ENCODE results near the gene TRIM17. TPM values are rescaled to one million over a fixed set of nuclear protein-coding genes. Genes with fewer than 3 reads are reported as not detected.
A peak's percentile ranks its signal among the peaks of the same experiment; 100 is the strongest.

TRIM17 gene
- total and polyA plus RNA-seq, 12 donors = 0.17 to 7.4 (median 0.96) TPM; not detected in 3

DNA sequence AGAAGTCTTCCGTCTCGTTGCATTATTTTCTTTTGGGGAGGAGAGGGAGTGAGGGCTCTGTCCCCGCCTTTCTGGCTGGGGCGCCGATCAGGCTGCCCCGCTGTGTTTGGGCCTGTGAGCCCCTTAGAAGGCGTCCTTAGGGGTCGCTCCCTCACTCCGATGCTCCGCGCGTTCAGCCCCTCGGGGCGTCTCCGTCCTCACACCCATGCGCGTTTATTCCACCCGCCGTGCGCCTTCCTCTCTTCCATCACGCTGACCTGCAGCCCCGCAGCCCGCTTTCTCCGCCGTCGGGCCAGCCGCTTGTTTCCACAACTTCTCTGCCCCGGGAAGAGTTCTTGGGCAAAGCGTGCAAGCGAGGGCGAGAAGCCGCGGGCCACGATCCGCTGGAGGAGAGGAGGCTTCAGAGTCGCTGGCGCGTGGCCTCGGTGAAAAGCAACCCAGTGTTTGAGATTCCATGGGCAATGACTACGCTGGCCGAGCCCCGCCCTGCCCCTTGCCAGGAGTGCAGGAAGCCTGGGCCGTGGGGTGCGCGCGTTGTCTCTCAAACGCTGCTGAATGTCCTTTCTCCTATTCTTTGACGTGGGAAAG is 37.7 kb downstream of the TRIM17 start:
- TF ChIP-seq CTCF (IDR thresholded peaks at IDR 0.05) (peak in 3 of 6 experiments; percentile 4 to 24 (median 14)), POLR2A (IDR thresholded peaks at IDR 0.05) (no peak)
- H3K27me3 ChIP-seq = no peaks in the 10 kb centered on the region
- peak overlapping the region; percentile 68 to 99 (median 85) for H3K27ac ChIP-seq
- H3K4me1 ChIP-seq (replicated peaks in 1 of 2) = peaks cover 19 to 22% of the 10 kb centered on the region in 2 donors
- peak in 6 of 7 donors; percentile 50 to 75 (median 70) for DNase-seq
- 2 to 5% (median 2%) methylated on average over 27 to 48 of the region's 48 CpGs for WGBS, 4 donors
- intact Hi-C loops (cut with DNase I) = no loop called here
- H3K36me3 ChIP-seq (replicated peaks in 1 of 2) = no peaks in the 10 kb centered on the region
- no peaks in the 10 kb centered on the region for H3K9me3 ChIP-seq (replicated peaks in 1 of 3)
- H3K4me3 ChIP-seq = peak overlapping the region; percentile 8 to 75 (median 41)

- H3K36me3 ChIP-seq (replicated peaks in 1 of 2) = no peaks in the 10 kb centered on the region
- peak overlapping the region; percentile 8 to 75 (median 41) for H3K4me3 ChIP-seq
- TF ChIP-seq POLR2A (IDR thresholded peaks at IDR 0.05) = peak; percentile 51 to 67
- TF ChIP-seq CTCF (IDR thresholded peaks at IDR 0.05) = peak; percentile 59 to 88 (median 78)
- H3K27me3 ChIP-seq = no peaks in the 10 kb centered on the region
- intact Hi-C loops (cut with DNase I) = no loop called here
- H3K27ac ChIP-seq = peak overlapping the region; percentile 68 to 99 (median 85)
- H3K9me3 ChIP-seq (replicated peaks in 1 of 3) = no peaks in the 10 kb centered on the region
- peak; percentile 91 to 96 (median 94) for DNase-seq
- peaks cover 19 to 25% of the 10 kb centered on the region in 2 donors for H3K4me1 ChIP-seq (replicated peaks in 1 of 2)
- 0 to 6% (median 3%) methylated on average over 12 to 67 of the region's 73 CpGs for WGBS, 4 donors
Measured at GRCh38 chr1:228378090-228378872, 38.4 kb downstream of the TRIM17 start.

DNA sequence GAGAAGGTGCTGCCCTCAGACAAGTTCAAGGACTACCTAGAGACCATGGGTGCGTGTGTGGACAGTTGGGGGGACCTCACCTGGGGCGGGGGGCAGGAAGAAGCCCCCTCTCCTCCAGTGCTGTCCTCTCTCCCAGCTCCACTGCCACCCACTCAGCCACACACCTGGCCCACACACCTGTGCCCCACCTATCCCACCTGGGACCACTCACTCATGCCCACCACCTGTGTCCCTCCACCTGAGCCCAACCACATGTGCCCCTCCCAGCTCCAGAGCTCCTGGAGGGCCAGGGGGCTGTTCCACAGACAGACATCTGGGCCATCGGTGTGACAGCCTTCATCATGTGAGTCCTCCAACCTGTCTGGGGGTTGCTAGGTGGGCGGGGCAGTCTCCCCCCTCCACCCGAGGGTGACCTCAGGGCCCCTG is 39.0 kb downstream of the TRIM17 start:
- H3K27ac ChIP-seq = peak overlapping the region; percentile 26 to 99 (median 85)
- H3K36me3 ChIP-seq (replicated peaks in 1 of 2) = no peaks in the 10 kb centered on the region
- H3K9me3 ChIP-seq (replicated peaks in 1 of 3) = no peaks in the 10 kb centered on the region
- no peaks in the 10 kb centered on the region for H3K27me3 ChIP-seq
- H3K4me1 ChIP-seq (replicated peaks in 1 of 2) = peaks cover 19 to 25% of the 10 kb centered on the region in 2 donors
- WGBS, 4 donors = 58 to 75% (median 66%) methylated on average over 1 to 5 of the region's 5 CpGs
- TF ChIP-seq POLR2A (IDR thresholded peaks at IDR 0.05) (no peak), CTCF (IDR thresholded peaks at IDR 0.05) (no peak)
- H3K4me3 ChIP-seq = peak overlapping the region in 2 of 4 donors; percentile 37 to 75
- intact Hi-C loops (cut with DNase I) = no loop called here
- peak in 2 of 7 donors; percentile 15 to 27 for DNase-seq

Data from adrenal gland (tissue), 12 donors.